Spleen (tissue), 11 donors: Measurements from ENCODE around the gene SPECC1. TPM values are rescaled to one million over a fixed set of nuclear protein-coding genes. Genes with fewer than 3 reads are reported as not detected.
"Not testable (repeated sequence)": the region's sequence is repeated elsewhere in the genome, so short reads cannot be mapped to it uniquely, and the experiment has no call there.

ENCODE experiments used
- DNase-seq: peaks from one replicate; pipeline ENCODE4 v3.0.0-alpha.2; 2020
- H3K27ac ChIP-seq, 8 donors: fragments of 200-600 bp; sonication (generic) in 7 of 8; 1 replicate in 4 of 8; 2 replicates in 4 of 8; pipeline versions ENCODE4 v1.5.0 to v1.8.0; 2016 to 2021; ENCODE audit warnings: inconsistent platforms in 4 of 8, mild to moderate bottlenecking in 4 of 8, moderate library complexity in 1 of 8
- H3K27me3 ChIP-seq, 7 donors: fragments of 200-600 bp; sonication (generic) in 6 of 7; replicated peaks in 1 of 7; 1 replicate in 4 of 7; 2 replicates in 3 of 7; pipeline versions ENCODE4 v1.5.0 to v1.8.0; 2016 to 2021; ENCODE audit warnings: inconsistent platforms in 3 of 7, mild to moderate bottlenecking in 1 of 7
- H3K36me3 ChIP-seq, 6 donors: fragments of 200-600 bp; sonication (generic) in 5 of 6; 1 replicate in 4 of 6; 2 replicates in 2 of 6; pipeline versions ENCODE4 v1.5.0 to v1.8.0; 2016 to 2021; ENCODE audit warnings: inconsistent platforms in 2 of 6
- H3K4me1 ChIP-seq, 6 donors: fragments of 200-600 bp; sonication (generic) in 5 of 6; 1 replicate in 3 of 6; 2 replicates in 3 of 6; pipeline versions ENCODE4 v1.5.0 to v1.8.0; 2016 to 2021; ENCODE audit warnings: inconsistent platforms in 3 of 6
- H3K4me3 ChIP-seq, 8 donors: fragments of 200-600 bp; sonication (generic) in 7 of 8; 1 replicate in 4 of 8; 2 replicates in 4 of 8; pipeline versions ENCODE4 v1.5.0 to v1.8.0; 2016 to 2021; ENCODE audit warnings: inconsistent platforms in 4 of 8, mild to moderate bottlenecking in 4 of 8, moderate library complexity in 2 of 8
- H3K9me3 ChIP-seq, 8 donors: fragments of 200-600 bp; sonication (generic) in 7 of 8; 1 replicate in 4 of 8; 2 replicates in 4 of 8; pipeline versions ENCODE4 v1.5.0 to v1.8.0; 2016 to 2021; ENCODE audit warnings: inconsistent platforms in 4 of 8
- CTCF ChIP-seq, 11 experiments: fragments of 200-600 bp in 7 of 11; fragments of 450-650 bp in 4 of 11; sonication (generic) in 4 of 11; IDR thresholded peaks in 8 of 11; conservative IDR thresholded peaks in 3 of 11; 1 replicate in 7 of 11; 2 replicates in 4 of 11; pipeline versions ENCODE4 v1.4.0 to v1.8.0; 2016 to 2021; ENCODE audit warnings: antibody characterized with exemption in 11 of 11, inconsistent platforms in 4 of 11, mild to moderate bottlenecking in 1 of 11
- POLR2A ChIP-seq, 3 donors: fragments of 450-650 bp; IDR thresholded peaks; one replicate each; pipeline ENCODE4 v1.5.1; 2017; ENCODE audit warnings: antibody characterized with exemption in 3 of 3, mild to moderate bottlenecking in 1 of 3
- POLR2AphosphoS5 ChIP-seq, 3 donors: sonication (generic); formaldehyde crosslinking; IDR thresholded peaks; one replicate each; pipeline ENCODE4 v1.5.1; 2017; ENCODE audit warnings: antibody characterized with exemption in 3 of 3
- WGBS, 5 donors: extraction: QIAGEN DNeasy Blood & Tissue Kit in 3 of 5; methylation state at CpG; one replicate each; pipeline versions ENCODE4 v1.1.5 to v1.1.7; 2013 to 2018; 5-methylcytosine and 5-hydroxymethylcytosine counted together
- intact Hi-C: fragments of 100-400 bp; cut with DNase I; formaldehyde crosslinking; loops from one replicate; pipeline ENCODE4 v1.15.0; 2023; ENCODE audit warnings: low total_unique reads
- polyA plus RNA-seq, 3 donors: library from polyadenylated mRNA; stranded (reverse); fragments of 200-250 nt; gene quantifications; one replicate each; pipeline ENCODE4 v1.2.1, GENCODE V29; 2013
- total RNA-seq, 7 donors: library from RNA; depleted of rRNA in 3 of 7; stranded (reverse); fragments of >200 nt in 3 of 7; fragmentation: NEBNext Ultra II Directional in 4 of 7; extraction: Animal tissue kit (Norgen Biotek cat#: 25700) in 4 of 7; gene quantifications; one replicate each; pipeline versions ENCODE4 v1.1.0 to v1.2.1, GENCODE V29; 2016 to 2021
- donor health status: healthy with polysubstance abuse.
- donor health status: DM: no; HTN: no; CAD: no; lungs with moderate emphysema.
- donor health status: DM: no; HTN: no; CAD: no.
- donor health status: Bipolar disorder and iron deficiency.
- donor health status: healthy.
- donor health status: DM: no; HTN: no; CAD: no.
- donor health status: DM: yes; HTN: yes; CAD: no.

SPECC1 gene
- total and polyA plus RNA-seq, 10 donors = 7.4 to 129 (median 84.8) TPM

- TF ChIP-seq POLR2AphosphoS5 (IDR thresholded peaks at IDR 0.05) (no peak), POLR2A (IDR thresholded peaks at IDR 0.05) (no peak), CTCF (IDR thresholded peaks at IDR 0.05 in 8 of 11, conservative IDR thresholded peaks at IDR 0.05 in 3 of 11) (no peak)
- H3K27ac ChIP-seq = no peak overlapping the region
- DNase-seq = no peak
- H3K36me3 ChIP-seq = peaks cover 0 to 30% (median 7%) of the 10 kb centered on the region in 6 donors
- 77 to 92% (median 90%) methylated on average over 7 of the region's 7 CpGs for WGBS, 5 donors
- no peak overlapping the region for H3K4me3 ChIP-seq
- H3K9me3 ChIP-seq = no peaks in the 10 kb centered on the region
- H3K27me3 ChIP-seq = no peaks in the 10 kb centered on the region
- H3K4me1 ChIP-seq = peaks cover 0 to 11% (median 0%) of the 10 kb centered on the region in 6 donors
- intact Hi-C loops = loop anchor here (5.0 kb wide), 1 partner anchor 103 kb away; no protein-coding TSS in a partner anchor
Observed at GRCh38 chr17:20225162-20226115, 216.3 kb downstream of the SPECC1 start.

- TF ChIP-seq CTCF (IDR thresholded peaks at IDR 0.05 in 8 of 11, conservative IDR thresholded peaks at IDR 0.05 in 3 of 11) (peak; percentile 55 to 85 (median 75)), POLR2A (IDR thresholded peaks at IDR 0.05) (no peak), POLR2AphosphoS5 (IDR thresholded peaks at IDR 0.05) (peak; percentile 24 to 54 (median 47))
- H3K9me3 ChIP-seq = no peaks in the 10 kb centered on the region
- H3K27ac ChIP-seq = no peak overlapping the region
- intact Hi-C loops = loop anchor here (5.0 kb wide), 1 partner anchor 105 kb away; no protein-coding TSS in a partner anchor
- no peak overlapping the region for H3K4me3 ChIP-seq
- DNase-seq = peak; percentile 89
- 41 to 77% (median 50%) methylated on average over 6 to 8 of the region's 8 CpGs for WGBS, 5 donors
- H3K27me3 ChIP-seq = no peaks in the 10 kb centered on the region
- H3K36me3 ChIP-seq = peaks cover 0 to 39% (median 8%) of the 10 kb centered on the region in 6 donors
- peaks cover 0 to 11% (median 0%) of the 10 kb centered on the region in 6 donors for H3K4me1 ChIP-seq
Observed at GRCh38 chr17:20226814-20227482, 217.8 kb downstream of the SPECC1 start.

- peaks cover 0 to 48% (median 10%) of the 10 kb centered on the region in 6 donors for H3K36me3 ChIP-seq
- H3K4me3 ChIP-seq, DNase-seq, H3K27me3 ChIP-seq, H3K27ac ChIP-seq, H3K9me3 ChIP-seq: not testable (repeated sequence)
- intact Hi-C loops = loop anchor here (5.0 kb wide), 1 partner anchor 106 kb away; no protein-coding TSS in a partner anchor
- 87 to 95% (median 94%) methylated on average over 11 of the region's 11 CpGs for WGBS, 5 donors
- peaks cover 0 to 16% (median 0%) of the 10 kb centered on the region in 6 donors for H3K4me1 ChIP-seq
Observed at GRCh38 chr17:20227720-20228370, 218.7 kb downstream of the SPECC1 start.

GRCh38 chr17:20228410-20228809 lies 219.3 kb downstream of the SPECC1 start:
- TF ChIP-seq CTCF (IDR thresholded peaks at IDR 0.05 in 8 of 11, conservative IDR thresholded peaks at IDR 0.05 in 3 of 11) = no peak
- no peak for TF ChIP-seq POLR2A (IDR thresholded peaks at IDR 0.05)
- no peak for TF ChIP-seq POLR2AphosphoS5 (IDR thresholded peaks at IDR 0.05)

More at GRCh38 chr17:20228410-20228809, 219.3 kb downstream of the SPECC1 start:
- no peak for DNase-seq
- Histone ChIP-seq H3K4me3 (no peak overlapping the region), H3K27me3 (no peaks in the 10 kb centered on the region), H3K27ac (no peak overlapping the region), H3K9me3 (no peaks in the 10 kb centered on the region), H3K4me1 (peaks cover 0 to 18% (median 0%) of the 10 kb centered on the region in 6 donors), H3K36me3 (peaks cover 0 to 51% (median 10%) of the 10 kb centered on the region in 6 donors)
- intact Hi-C loops = loop anchor here (5.0 kb wide), 1 partner anchor 106 kb away; no protein-coding TSS in a partner anchor
- WGBS, 5 donors = 81 to 96% (median 95%) methylated on average over 1 of the region's 1 CpG
